ENCODE measurements around the gene RIOX2.
A peak's percentile ranks its signal among the peaks of the same experiment; 100 is the strongest.
"Not testable (repeated sequence)": the region's sequence is repeated elsewhere in the genome, so short reads cannot be mapped to it uniquely, and the experiment has no call there.

Gene RIOX2

GRCh38 chr3:97909830-97910229, 62.4 kb downstream of the RIOX2 start:
- not testable (repeated sequence) for DNase-seq

DNA sequence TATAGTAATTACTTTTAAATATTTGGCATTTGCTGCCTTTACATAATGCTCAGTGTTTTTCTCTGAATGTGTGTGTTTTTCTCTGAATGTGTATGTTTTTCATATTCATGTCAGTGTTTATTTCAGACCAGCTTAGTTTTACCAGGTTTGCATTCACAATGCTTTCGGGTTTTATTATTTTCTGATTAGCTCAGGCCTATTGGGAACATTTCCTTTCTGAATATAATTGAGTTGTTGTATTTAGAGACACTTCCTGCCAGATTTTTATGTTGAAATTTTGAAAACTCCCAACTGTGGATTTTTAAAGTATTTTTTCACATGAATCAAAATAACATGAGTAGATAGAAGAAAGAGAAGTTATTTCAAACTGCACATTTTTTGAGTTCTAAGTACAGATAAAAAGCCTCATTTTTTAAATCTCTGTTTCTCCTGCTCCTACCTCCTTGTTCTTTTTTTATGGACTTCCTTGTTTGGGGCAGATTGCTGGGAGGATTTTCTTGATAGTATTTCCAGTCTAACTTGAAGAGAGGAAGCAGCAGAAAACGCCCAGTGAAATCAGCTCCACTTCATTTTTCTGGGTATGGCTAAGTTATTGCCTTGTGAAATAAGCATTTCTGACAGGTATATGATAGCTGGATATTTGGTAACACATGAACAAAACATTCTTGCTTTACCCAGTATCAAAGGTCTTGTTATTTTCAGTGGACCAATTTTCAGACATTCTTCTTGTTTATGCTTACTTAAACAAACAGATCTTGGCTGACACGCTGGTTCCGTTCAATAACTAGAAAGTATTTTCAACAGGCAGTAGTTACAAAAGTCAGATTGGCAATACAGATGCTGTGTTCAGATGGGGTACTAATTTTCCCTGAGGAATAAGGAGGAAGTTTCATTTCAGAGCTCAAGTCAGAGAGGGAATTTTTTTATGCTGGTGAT, 70.7 kb downstream of the RIOX2 start:
- no peak for DNase-seq

DNA sequence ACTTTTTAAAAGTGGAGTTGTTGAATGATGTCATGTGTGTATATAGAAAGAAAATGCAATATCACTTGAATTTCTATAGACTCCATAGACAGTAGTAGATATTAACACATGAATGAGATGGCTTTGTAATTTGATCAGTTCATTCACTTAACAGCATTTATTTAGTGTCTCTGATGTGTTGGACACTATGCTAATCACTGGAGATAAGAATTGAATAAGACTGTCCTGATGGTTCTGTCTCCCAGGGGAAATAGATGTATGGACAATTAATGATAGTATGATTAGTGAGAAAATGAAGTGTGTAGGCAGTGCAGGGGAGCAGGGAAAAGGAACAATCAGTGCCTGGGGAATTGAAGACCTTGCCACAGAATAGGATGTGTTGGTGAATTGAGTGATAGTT, 72.9 kb downstream of the RIOX2 start:
- DNase-seq = no peak

DNA sequence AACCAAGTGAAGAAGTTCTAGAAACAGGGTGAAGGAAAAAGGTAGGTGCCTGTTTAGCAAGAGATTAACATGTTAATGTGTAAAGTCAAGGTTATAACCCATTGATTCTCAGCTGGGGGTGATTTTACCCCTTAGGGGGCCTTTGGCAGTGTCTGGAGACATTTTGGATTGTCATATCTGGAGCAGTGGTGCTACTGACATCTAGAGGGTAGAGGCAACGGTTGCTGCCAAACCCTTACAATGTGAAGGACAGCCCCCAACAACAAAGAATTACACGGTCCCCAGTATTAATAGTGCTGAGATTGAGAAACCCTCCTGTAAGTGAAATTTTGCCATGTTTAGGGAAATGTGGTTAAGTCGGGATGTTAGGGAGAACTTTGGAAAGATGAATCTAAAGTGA, 75.7 kb downstream of the RIOX2 start:
- peak in 1 of 3 experiments; percentile 33 for DNase-seq

DNA sequence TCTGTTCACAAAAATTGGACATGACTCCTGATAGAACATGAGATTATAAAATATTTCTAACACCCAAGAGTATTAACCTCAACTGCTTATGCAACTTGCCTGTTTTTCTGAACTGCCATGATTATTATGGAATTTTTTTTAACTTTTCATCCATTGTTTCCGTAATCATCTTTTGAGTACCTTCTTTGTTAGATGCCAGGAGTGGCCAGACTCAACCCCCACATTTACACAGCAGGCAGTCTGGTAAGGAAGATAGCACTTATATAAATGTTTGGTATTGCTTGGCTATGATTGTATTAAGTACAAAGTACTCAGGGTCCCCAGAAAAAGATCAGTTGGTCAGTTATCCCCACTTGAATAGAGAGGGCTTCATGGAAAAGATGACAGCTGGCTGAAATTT, 76.1 kb downstream of the RIOX2 start:
- peak in 2 of 3 experiments; percentile 3 to 40 for DNase-seq

- DNase-seq = no peak
These were observed 77.0 kb downstream of the RIOX2 start for GRCh38 chr3:97895216-97895615.

DNA sequence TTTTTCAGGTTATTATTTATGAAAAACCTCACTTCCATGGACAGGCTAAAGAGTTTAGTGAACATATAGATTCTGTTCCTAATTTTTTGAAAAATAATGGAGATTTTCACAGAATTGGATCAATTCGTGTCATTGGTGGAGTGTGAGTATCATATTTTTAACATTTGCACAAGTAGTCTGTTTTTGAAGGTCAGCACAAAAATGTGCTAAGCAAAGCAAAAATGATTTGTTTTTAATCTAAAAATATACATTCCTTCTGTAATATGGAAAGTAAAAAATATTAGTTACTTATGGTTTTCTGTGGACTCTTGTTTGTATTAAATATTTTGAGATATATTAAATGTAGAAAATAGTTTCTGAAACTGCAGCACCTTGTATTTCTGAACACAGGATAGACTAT, 79.4 kb downstream of the RIOX2 start:
- DNase-seq = no peak
